ENCODE measurements around the gene MORC2. TPM values are rescaled to one million over a fixed set of nuclear protein-coding genes. Genes with fewer than 3 reads are reported as not detected.

Gene MORC2
- polyA plus RNA-seq, 1 donor (not counting 4 experiments of a cell fraction or from before 2014, with no cell fraction given): 14.1 TPM

DNA sequence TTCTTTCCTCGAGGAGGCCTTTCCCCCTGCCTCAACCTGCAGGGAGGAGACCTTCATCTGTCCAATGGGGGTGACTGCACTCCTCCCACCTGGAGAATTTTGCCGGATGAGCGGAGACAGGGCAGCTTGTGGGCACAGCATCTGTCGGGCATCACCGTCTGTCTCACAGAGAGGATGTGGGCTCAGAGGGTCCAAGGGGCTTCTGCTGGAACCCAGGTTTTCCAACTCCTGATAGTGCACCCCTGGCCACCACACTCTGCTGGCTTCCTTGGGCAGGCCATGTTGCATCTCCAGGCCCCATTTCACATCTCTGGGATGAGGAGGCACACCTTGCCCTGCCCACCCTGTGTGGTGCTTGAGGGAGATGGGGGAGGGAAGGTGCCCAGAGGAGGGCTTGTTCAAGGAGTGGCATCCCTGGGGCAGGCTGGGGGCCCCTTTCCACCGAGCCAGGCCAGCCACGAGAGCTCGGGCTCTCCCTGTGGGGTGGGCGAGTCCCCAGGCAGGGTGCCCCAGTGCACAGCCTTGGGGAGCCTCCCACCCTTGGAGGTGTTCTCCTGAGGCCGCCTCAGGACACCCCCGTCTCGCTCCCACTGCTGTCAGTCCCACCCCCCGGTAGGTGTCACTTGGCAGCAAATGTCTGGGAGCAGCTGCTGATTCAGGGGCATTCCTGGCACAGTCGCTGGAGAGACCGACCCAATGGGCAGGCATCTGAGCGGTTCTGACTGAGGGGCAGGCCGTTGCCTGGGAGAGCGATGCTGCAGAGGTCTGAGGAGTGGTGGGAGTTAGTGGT is 84.2 kb downstream of the MORC2 start:
- TF ChIP-seq EZH2 (IDR thresholded peaks at IDR 0.05; ENCODE audit: low read length): no peak
- TF ChIP-seq, protein P1, sequence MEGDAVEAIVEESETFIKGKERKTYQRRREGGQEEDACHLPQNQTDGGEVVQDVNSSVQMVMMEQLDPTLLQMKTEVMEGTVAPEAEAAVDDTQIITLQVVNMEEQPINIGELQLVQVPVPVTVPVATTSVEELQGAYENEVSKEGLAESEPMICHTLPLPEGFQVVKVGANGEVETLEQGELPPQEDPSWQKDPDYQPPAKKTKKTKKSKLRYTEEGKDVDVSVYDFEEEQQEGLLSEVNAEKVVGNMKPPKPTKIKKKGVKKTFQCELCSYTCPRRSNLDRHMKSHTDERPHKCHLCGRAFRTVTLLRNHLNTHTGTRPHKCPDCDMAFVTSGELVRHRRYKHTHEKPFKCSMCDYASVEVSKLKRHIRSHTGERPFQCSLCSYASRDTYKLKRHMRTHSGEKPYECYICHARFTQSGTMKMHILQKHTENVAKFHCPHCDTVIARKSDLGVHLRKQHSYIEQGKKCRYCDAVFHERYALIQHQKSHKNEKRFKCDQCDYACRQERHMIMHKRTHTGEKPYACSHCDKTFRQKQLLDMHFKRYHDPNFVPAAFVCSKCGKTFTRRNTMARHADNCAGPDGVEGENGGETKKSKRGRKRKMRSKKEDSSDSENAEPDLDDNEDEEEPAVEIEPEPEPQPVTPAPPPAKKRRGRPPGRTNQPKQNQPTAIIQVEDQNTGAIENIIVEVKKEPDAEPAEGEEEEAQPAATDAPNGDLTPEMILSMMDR (optimal IDR thresholded peaks at IDR 0.05 in 1 of 3, IDR thresholded peaks at IDR 0.05 in 1 of 3, conservative IDR thresholded peaks at IDR 0.05 in 1 of 3; ENCODE audit: extremely low read depth in 1 of 3, insufficient read depth in 2 of 3, low read length in 3 of 3): no peak
- Histone ChIP-seq H3K9me3 (ENCODE audit: control insufficient read depth, low read depth, low read length) (no peaks in the 10 kb centered on the region), H3K27ac (ENCODE audit: control insufficient read depth, insufficient read depth, low read length) (no peak overlapping the region), H3K79me2 (ENCODE audit: control insufficient read depth, insufficient read depth, low read length) (no peaks in the 10 kb centered on the region), H3K9ac (ENCODE audit: control insufficient read depth, extremely low read depth, insufficient read depth, low read length) (no peak overlapping the region), H4K20me1 (ENCODE audit: control insufficient read depth, extremely low read depth, insufficient read depth, low read length) (no peaks in the 10 kb centered on the region), H3K9me1 (ENCODE audit: control insufficient read depth, extremely low read depth, insufficient read depth, low read length) (no peaks in the 10 kb centered on the region), H3K4me1 (ENCODE audit: control insufficient read depth, extremely low read depth, insufficient read depth, low read length) (no peaks in the 10 kb centered on the region), H3K4me2 (ENCODE audit: control insufficient read depth, extremely low read depth, insufficient read depth, low read depth, low read length) (no peak overlapping the region), H3K27me3 (ENCODE audit: control insufficient read depth, extremely low read depth, insufficient read depth, low read length) (no peaks in the 10 kb centered on the region), H2AFZ (ENCODE audit: control insufficient read depth, low read length) (no peak overlapping the region), H3K36me3 (ENCODE audit: control insufficient read depth in 2 of 2, extremely low read depth in 1 of 2, insufficient read depth in 2 of 2, low read length in 2 of 2) (peaks cover 0 to 6% of the 10 kb centered on the region in 2 experiments), H3K4me3 (ENCODE audit: control insufficient read depth in 2 of 3, extremely low read depth in 1 of 3, insufficient read depth in 2 of 3, low read depth in 1 of 3, low read length in 3 of 3) (no peak overlapping the region)
- no peak for DNase-seq (ENCODE audit: low read depth, low spot score)
- no peak for FAIRE-seq
- dilution Hi-C loops (cut with MboI; ENCODE audit: extremely low pct_ligation_motif_present, low sequenced_read_pairs): no loop called here

- no peak overlapping the region for H3K27ac ChIP-seq (ENCODE audit: control insufficient read depth, insufficient read depth, low read length)
- FAIRE-seq (no peak), DNase-seq (ENCODE audit: low read depth, low spot score) (no peak)
- no peak overlapping the region for H3K4me2 ChIP-seq (ENCODE audit: control insufficient read depth, extremely low read depth, insufficient read depth, low read depth, low read length)
- H3K27me3 ChIP-seq (ENCODE audit: control insufficient read depth, extremely low read depth, insufficient read depth, low read length): no peaks in the 10 kb centered on the region
- H3K4me3 ChIP-seq (ENCODE audit: control insufficient read depth in 2 of 3, extremely low read depth in 1 of 3, insufficient read depth in 2 of 3, low read depth in 1 of 3, low read length in 3 of 3): no peak overlapping the region
- H3K9me1 ChIP-seq (ENCODE audit: control insufficient read depth, extremely low read depth, insufficient read depth, low read length): no peaks in the 10 kb centered on the region
- no peak overlapping the region for H3K9ac ChIP-seq (ENCODE audit: control insufficient read depth, extremely low read depth, insufficient read depth, low read length)
- no peaks in the 10 kb centered on the region for H3K79me2 ChIP-seq (ENCODE audit: control insufficient read depth, insufficient read depth, low read length)
- no peaks in the 10 kb centered on the region for H4K20me1 ChIP-seq (ENCODE audit: control insufficient read depth, extremely low read depth, insufficient read depth, low read length)
- no peak for TF ChIP-seq EZH2 (IDR thresholded peaks at IDR 0.05; ENCODE audit: low read length)
- TF ChIP-seq, protein P1 (optimal IDR thresholded peaks at IDR 0.05 in 1 of 3, IDR thresholded peaks at IDR 0.05 in 1 of 3, conservative IDR thresholded peaks at IDR 0.05 in 1 of 3; ENCODE audit: extremely low read depth in 1 of 3, insufficient read depth in 2 of 3, low read length in 3 of 3): no peak
- dilution Hi-C loops (cut with MboI; ENCODE audit: extremely low pct_ligation_motif_present, low sequenced_read_pairs): no loop called here
- H2AFZ ChIP-seq (ENCODE audit: control insufficient read depth, low read length): no peak overlapping the region
- no peaks in the 10 kb centered on the region for H3K4me1 ChIP-seq (ENCODE audit: control insufficient read depth, extremely low read depth, insufficient read depth, low read length)
- no peaks in the 10 kb centered on the region for H3K9me3 ChIP-seq (ENCODE audit: control insufficient read depth, low read depth, low read length)
- H3K36me3 ChIP-seq (ENCODE audit: control insufficient read depth in 2 of 2, extremely low read depth in 1 of 2, insufficient read depth in 2 of 2, low read length in 2 of 2): peaks cover 0 to 3% of the 10 kb centered on the region in 2 experiments
Measured at GRCh38 chr22:30883586-30884145, 84.9 kb downstream of the MORC2 start.
